GM19238 (cell line): ENCODE data around the gene USP46.

ENCODE experiments used
- DNase-seq: peaks from one replicate; pipeline ENCODE4 v3.0.0; 2011; ENCODE audit warnings: low spot score; ENCODE audit not compliant: insufficient read length

Gene USP46

GRCh38 chr4:52618795-52619590 lies 40.1 kb downstream of the USP46 start:
- DNase-seq, result no peak

- no peak for DNase-seq
These were observed 41.6 kb downstream of the USP46 start for GRCh38 chr4:52617336-52618020.

GRCh38 chr4:52614241-52614640 lies 44.9 kb downstream of the USP46 start:
- DNase-seq, result no peak

- no peak for DNase-seq
These were observed 46.8 kb downstream of the USP46 start for GRCh38 chr4:52612341-52612740.

GRCh38 chr4:52611030-52611555 lies 48.0 kb downstream of the USP46 start:
- no peak for DNase-seq

GRCh38 chr4:52606726-52607125 lies 52.4 kb downstream of the USP46 start:
- no peak for DNase-seq

GRCh38 chr4:52606040-52606439 lies 53.1 kb downstream of the USP46 start:
- no peak for DNase-seq

- no peak for DNase-seq
These were observed 54.9 kb downstream of the USP46 start for GRCh38 chr4:52604215-52604614.

GRCh38 chr4:52600275-52600674 lies 58.8 kb downstream of the USP46 start:
- DNase-seq, result no peak

- DNase-seq, result no peak
These were observed 64.1 kb downstream of the USP46 start for GRCh38 chr4:52595001-52595400.

GRCh38 chr4:52592287-52592686 lies 66.8 kb downstream of the USP46 start:
- DNase-seq, result no peak

- no peak for DNase-seq
These were observed 70.1 kb downstream of the USP46 start for GRCh38 chr4:52588771-52589591.

- peak; percentile 9 for DNase-seq
These were observed 71.0 kb downstream of the USP46 start for GRCh38 chr4:52588097-52588496.

- no peak for DNase-seq
These were observed 73.0 kb downstream of the USP46 start for GRCh38 chr4:52586069-52586468.

- DNase-seq, result no peak
These were observed 73.7 kb downstream of the USP46 start for GRCh38 chr4:52585379-52585778.

- DNase-seq, result no peak
These were observed 79.4 kb downstream of the USP46 start for GRCh38 chr4:52579602-52580272.

- DNase-seq, result no peak
These were observed 80.2 kb downstream of the USP46 start for GRCh38 chr4:52578951-52579350.

- no peak for DNase-seq
These were observed 81.5 kb downstream of the USP46 start for GRCh38 chr4:52577624-52577962.

- DNase-seq, result no peak
These were observed 82.0 kb downstream of the USP46 start for GRCh38 chr4:52576961-52577623.

- no peak for DNase-seq
These were observed 82.8 kb downstream of the USP46 start for GRCh38 chr4:52576326-52576725.

GRCh38 chr4:52575406-52575805 lies 83.7 kb downstream of the USP46 start:
- no peak for DNase-seq
